ENCODE results near the gene ARMC7. TPM values are rescaled to one million over a fixed set of nuclear protein-coding genes. Genes with fewer than 3 reads are reported as not detected.

Gene ARMC7
- total RNA-seq, 4 donors from 2014 or later = 7.5 to 15.5 (median 10.5) TPM

DNA sequence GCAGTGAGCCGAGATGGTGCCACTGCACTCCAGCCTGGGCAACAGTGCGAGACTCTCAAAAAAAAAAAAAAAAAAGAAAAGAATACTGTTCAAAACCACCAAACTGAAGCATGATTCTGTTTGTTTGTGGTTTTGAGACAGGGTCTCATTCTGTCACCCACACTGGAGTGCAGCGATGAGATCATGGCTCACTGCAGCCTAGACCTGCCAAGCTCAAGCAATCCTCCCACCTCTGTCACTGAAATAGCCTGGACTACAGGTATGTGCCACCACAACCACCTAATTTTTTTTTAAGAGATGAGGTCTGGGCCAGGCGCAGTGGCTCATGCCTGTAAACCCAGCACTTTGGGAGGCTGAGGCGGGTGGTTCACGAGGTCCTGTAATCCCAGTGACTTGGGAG, 68.7 kb downstream of the ARMC7 start:
- Histone ChIP-seq H3K4me3 (no peak overlapping the region), H3K36me3 (peaks cover 61% of the 10 kb centered on the region), H3K27ac (no peak overlapping the region), H3K27me3 (no peaks in the 10 kb centered on the region), H3K9me3 (no peaks in the 10 kb centered on the region), H3K4me1 (peaks cover 35% of the 10 kb centered on the region)
- no peak for DNase-seq (ENCODE audit: low spot score in 2 of 2)
- WGBS = 91% methylated on average over 6 of the region's 6 CpGs
- TF ChIP-seq POLR2AphosphoS5 (IDR thresholded peaks at IDR 0.05) (no peak), CTCF (IDR thresholded peaks at IDR 0.05) (no peak), EP300 (IDR thresholded peaks at IDR 0.05) (no peak), POLR2A (IDR thresholded peaks at IDR 0.05) (no peak)

Other genes with a start within 250 kb of the ARMC7 start
- 10 to 100 TPM; 19.1 to 34.1 (median 24.7) TPM for gene FDXR, start 237.0 kb upstream of the ARMC7 start, total RNA-seq
- gene FADS6, start 216.3 kb upstream of the ARMC7 start, total RNA-seq = 10 to 100 TPM in 2 of 4 donors, 1 to 10 TPM in 2; 4.9 to 11.6 (median 8.1) TPM
- 1 to 10 TPM; 1.1 to 3.7 (median 1.9) TPM for gene USH1G, start 186.7 kb upstream of the ARMC7 start, total RNA-seq
- under 1 TPM in 1 of 4 donors, not detected in 3; 0.49 TPM for gene OTOP2, start 185.7 kb upstream of the ARMC7 start, total RNA-seq
- under 1 TPM in 2 of 4 donors, not detected in 2; 0.65 to 0.98 TPM for gene OTOP3, start 174.1 kb upstream of the ARMC7 start, total RNA-seq
- 10 to 100 TPM in 2 of 4 donors, 1 to 10 TPM in 2; 3.4 to 13.7 (median 9.5) TPM for gene HID1, start 137.2 kb upstream of the ARMC7 start, total RNA-seq
- 1 to 10 TPM; 5.6 to 8.6 (median 6.9) TPM for gene CDR2L, start 122.3 kb upstream of the ARMC7 start, total RNA-seq
- 10 to 100 TPM; 20.2 to 68.2 (median 46.7) TPM for gene MRPL58, start 97.3 kb upstream of the ARMC7 start, total RNA-seq
- 100 to 1,000 TPM; 167 to 312 (median 272) TPM for gene ATP5PD, start 63.0 kb upstream of the ARMC7 start, total RNA-seq
- 10 to 100 TPM; 25.3 to 37.7 (median 31.3) TPM for gene KCTD2, start 62.7 kb upstream of the ARMC7 start, total RNA-seq
- gene SLC16A5, start 22.0 kb upstream of the ARMC7 start, total RNA-seq = 10 to 100 TPM; 59.1 to 93.3 (median 61.4) TPM
- gene NT5C, start 21.8 kb downstream of the ARMC7 start, total RNA-seq = 10 to 100 TPM; 58.6 to 86.7 (median 69.6) TPM
- gene JPT1, start 44.5 kb downstream of the ARMC7 start, total RNA-seq = 10 to 100 TPM; 37.9 to 55.9 (median 50.4) TPM
- gene SUMO2, start 73.0 kb downstream of the ARMC7 start, total RNA-seq = 10 to 100 TPM; 52.0 to 73.9 (median 70.8) TPM
- gene NUP85, start 95.7 kb downstream of the ARMC7 start, total RNA-seq = 10 to 100 TPM; 27.3 to 71.7 (median 33.0) TPM
- 10 to 100 TPM; 27.0 to 68.8 (median 35.3) TPM for gene GGA3, start 151.6 kb downstream of the ARMC7 start, total RNA-seq
- gene MRPS7, start 151.9 kb downstream of the ARMC7 start, total RNA-seq = 10 to 100 TPM; 19.2 to 36.4 (median 29.0) TPM
- gene MIF4GD, start 161.3 kb downstream of the ARMC7 start, total RNA-seq = 10 to 100 TPM; 24.2 to 44.1 (median 30.6) TPM
- gene SLC25A19, start 179.5 kb downstream of the ARMC7 start, total RNA-seq = 10 to 100 TPM in 2 of 4 donors, 1 to 10 TPM in 2; 6.1 to 14.4 (median 10.1) TPM

Data from suprapubic skin (tissue), 4 donors.